Activated CD8-positive, alpha-beta T cell treated with anti-CD3 and anti-CD28 coated beads for 36 hours (primary cell): ENCODE results near the gene C6orf136. TPM values are rescaled to one million over a fixed set of nuclear protein-coding genes. Genes with fewer than 3 reads are reported as not detected.

Experiments used
- ATAC-seq: fragments of 200-7000 bp; cut with Tn5 transposase; one replicate; pipeline ENCODE4 v1.10.0; 2021; ENCODE audit warnings: mild to moderate bottlenecking, moderate library complexity
- CTCF ChIA-PET: fragments of 350-600 bp; sonication (Branson Sonifier 250); formaldehyde crosslinking; loops from one replicate; lab custom pipeline; 2021; ENCODE audit warnings: antibody characterized with exemption; lab: Charles Lee
- POLR2A ChIA-PET: fragments of 350-600 bp; sonication (Branson Sonifier 250); formaldehyde crosslinking; loops from one replicate; lab custom pipeline; 2021; ENCODE audit warnings: antibody characterized with exemption; lab: Charles Lee
- DNase-seq: peaks from one replicate; pipeline ENCODE4 v3.0.0-alpha.2; 2020
- H3K27ac Mint-ChIP-seq: one replicate; pipeline ENCODE4 v1.8.0; 2021; ENCODE audit warnings: mild to moderate bottlenecking, mixed read lengths
- H3K27me3 Mint-ChIP-seq: one replicate; pipeline ENCODE4 v1.8.0; 2021; ENCODE audit warnings: mixed read lengths
- H3K36me3 Mint-ChIP-seq: one replicate; pipeline ENCODE4 v1.8.0; 2021; ENCODE audit warnings: low read depth, mixed read lengths
- H3K4me1 Mint-ChIP-seq: one replicate; pipeline ENCODE4 v1.8.0; 2021; ENCODE audit warnings: low read depth, mixed read lengths
- H3K4me3 Mint-ChIP-seq: one replicate; pipeline ENCODE4 v1.8.0; 2021; ENCODE audit warnings: mild to moderate bottlenecking, moderate library complexity, mixed read lengths
- H3K9me3 Mint-ChIP-seq: one replicate; pipeline ENCODE4 v1.8.0; 2021; ENCODE audit warnings: mixed read lengths
- intact Hi-C: fragments of 100-400 bp; cut with micrococcal nuclease; formaldehyde crosslinking; loops from one replicate; pipeline ENCODE4 v1.10.0; 2022
- total RNA-seq, 2 experiments: library from RNA; stranded (reverse); gene quantifications; one replicate each; pipeline ENCODE4 v1.2.3, GENCODE V29; 2021
- TF ChIP-seq, protein P1 (sequence below): fragments of 200-600 bp; IDR thresholded peaks from one replicate; pipeline ENCODE4 v1.8.0; 2022; ENCODE audit warnings: antibody characterized with exemption, mild to moderate bottlenecking

Gene C6orf136
- total RNA-seq, 2 experiments from 2014 or later = 34.8 to 40.1 TPM

GRCh38 chr6:30679765-30680535, 33.0 kb downstream of the C6orf136 start:
- Mint-ChIP-seq H3K27me3 (no peaks in the 10 kb centered on the region), H3K4me3 (peak overlapping the region; percentile 88), H3K36me3 (peaks cover 82% of the 10 kb centered on the region), H3K9me3 (no peaks in the 10 kb centered on the region), H3K27ac (peak overlapping the region; percentile 95), H3K4me1 (peaks cover 11% of the 10 kb centered on the region)
- CTCF ChIA-PET = interaction anchor here (0.7 to 18.6 kb wide), 18 partner anchors 10 to 411 kb away, joined by 3 to 704 read pairs (median 5); partner anchors contain the start of genes GNL1, MDC1, NRM and TUBB
- TF ChIP-seq, protein P1, sequence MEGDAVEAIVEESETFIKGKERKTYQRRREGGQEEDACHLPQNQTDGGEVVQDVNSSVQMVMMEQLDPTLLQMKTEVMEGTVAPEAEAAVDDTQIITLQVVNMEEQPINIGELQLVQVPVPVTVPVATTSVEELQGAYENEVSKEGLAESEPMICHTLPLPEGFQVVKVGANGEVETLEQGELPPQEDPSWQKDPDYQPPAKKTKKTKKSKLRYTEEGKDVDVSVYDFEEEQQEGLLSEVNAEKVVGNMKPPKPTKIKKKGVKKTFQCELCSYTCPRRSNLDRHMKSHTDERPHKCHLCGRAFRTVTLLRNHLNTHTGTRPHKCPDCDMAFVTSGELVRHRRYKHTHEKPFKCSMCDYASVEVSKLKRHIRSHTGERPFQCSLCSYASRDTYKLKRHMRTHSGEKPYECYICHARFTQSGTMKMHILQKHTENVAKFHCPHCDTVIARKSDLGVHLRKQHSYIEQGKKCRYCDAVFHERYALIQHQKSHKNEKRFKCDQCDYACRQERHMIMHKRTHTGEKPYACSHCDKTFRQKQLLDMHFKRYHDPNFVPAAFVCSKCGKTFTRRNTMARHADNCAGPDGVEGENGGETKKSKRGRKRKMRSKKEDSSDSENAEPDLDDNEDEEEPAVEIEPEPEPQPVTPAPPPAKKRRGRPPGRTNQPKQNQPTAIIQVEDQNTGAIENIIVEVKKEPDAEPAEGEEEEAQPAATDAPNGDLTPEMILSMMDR = no peak
- POLR2A ChIA-PET = interaction anchor here (1.0 to 15.7 kb wide), 8 partner anchors 8 to 66 kb away, joined by 3 to 500 read pairs (median 8); partner anchors contain the start of genes DHX16, MDC1, MRPS18B and TUBB
- intact Hi-C loops = loop anchor here (2.0 to 5.0 kb wide), 3 partner anchors 51 to 132 kb away; partner anchors contain the start of genes MRPS18B and PPP1R10
- no peak for ATAC-seq
- DNase-seq = no peak

GRCh38 chr6:30681766-30682142, 34.8 kb downstream of the C6orf136 start:
- H3K27ac Mint-ChIP-seq = peak overlapping the region; percentile 95
- ATAC-seq (peak; percentile 1), DNase-seq (peak; percentile 45)
- TF ChIP-seq, protein P1 = no peak
- peak overlapping the region; percentile 88 for H3K4me3 Mint-ChIP-seq
- H3K27me3 Mint-ChIP-seq = no peaks in the 10 kb centered on the region
- H3K36me3 Mint-ChIP-seq = peaks cover 87% of the 10 kb centered on the region
- H3K9me3 Mint-ChIP-seq = no peaks in the 10 kb centered on the region
- peaks cover 5% of the 10 kb centered on the region for H3K4me1 Mint-ChIP-seq
- ChIA-PET CTCF (interaction anchor here (1.2 to 18.6 kb wide), 4 partner anchors 9 to 138 kb away, joined by 3 to 704 read pairs (median 7); partner anchors contain the start of genes DHX16, MDC1 and TUBB), POLR2A (interaction anchor here (0.5 to 15.7 kb wide), 12 partner anchors 9 to 133 kb away, joined by 3 to 500 read pairs (median 6); partner anchors contain the start of genes DHX16, IER3, MDC1 and MRPS18B)
- intact Hi-C loops = loop anchor here (1.0 to 5.0 kb wide), 3 partner anchors 36 to 131 kb away; partner anchors contain the start of genes MDC1, MRPS18B and PPP1R10

DNA sequence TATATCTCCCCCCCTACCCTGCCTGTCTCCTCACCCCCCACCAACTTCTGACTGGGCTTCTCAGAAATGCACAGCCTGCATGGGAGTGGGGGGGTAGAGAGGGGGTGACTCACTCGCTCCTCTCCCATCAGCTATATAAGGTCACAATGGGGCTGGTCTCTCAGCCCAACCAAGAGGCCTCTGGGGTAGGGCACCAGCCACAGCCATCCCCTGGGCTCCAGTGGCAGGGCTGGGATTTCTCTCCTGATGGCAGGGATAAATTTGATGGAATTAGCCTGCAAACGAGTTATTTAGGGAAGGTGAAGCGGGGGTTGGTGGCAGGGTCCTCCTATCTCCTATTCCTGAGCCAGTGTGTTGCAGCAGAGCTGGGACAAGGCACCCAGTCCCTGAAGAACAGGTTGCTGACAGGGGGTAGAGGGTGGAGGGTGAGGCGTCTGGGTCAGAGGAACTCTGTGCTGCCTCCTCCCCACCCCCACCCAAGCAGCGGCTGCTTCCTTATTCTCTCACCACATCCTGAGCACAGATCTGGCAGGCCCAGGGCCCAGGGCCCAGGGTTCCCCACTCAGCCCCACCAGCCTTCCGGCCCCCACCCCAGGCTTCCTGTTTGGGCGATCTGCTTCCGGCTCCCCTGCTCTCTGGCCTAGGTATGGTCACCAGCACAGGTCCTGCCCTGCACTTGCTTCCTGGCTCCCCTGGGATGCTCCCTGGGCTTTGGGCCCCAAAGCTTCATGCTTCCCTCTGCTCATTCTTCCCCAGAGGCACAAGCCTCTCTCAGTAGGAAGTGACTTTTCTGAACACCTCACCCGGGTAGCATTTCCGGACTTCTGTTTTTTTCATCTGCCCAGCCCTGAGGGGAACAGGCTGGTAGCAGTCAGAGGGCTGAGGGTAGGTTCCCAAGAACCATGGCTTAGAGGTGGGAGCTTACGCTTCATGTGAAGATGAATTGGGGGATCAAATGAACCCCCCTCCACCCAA, 35.5 kb downstream of the C6orf136 start:
- TF ChIP-seq, protein P1 = no peak
- Mint-ChIP-seq H3K4me1 (peaks cover 5% of the 10 kb centered on the region), H3K36me3 (peaks cover 83% of the 10 kb centered on the region), H3K27ac (peak overlapping the region; percentile 95), H3K27me3 (no peaks in the 10 kb centered on the region), H3K4me3 (peak overlapping the region; percentile 88), H3K9me3 (no peaks in the 10 kb centered on the region)
- intact Hi-C loops = loop anchor here (1.0 to 5.0 kb wide), 3 partner anchors 35 to 130 kb away; partner anchors contain the start of genes MDC1, MRPS18B and PPP1R10
- ATAC-seq (peak; percentile 69), DNase-seq (peak; percentile 95)
- ChIA-PET POLR2A (interaction anchor here (0.6 to 15.7 kb wide), 16 partner anchors 8 to 192 kb away, joined by 3 to 500 read pairs (median 5); partner anchors contain the start of genes IER3, MDC1, NRM and TUBB), CTCF (interaction anchor here (1.2 to 18.6 kb wide), 4 partner anchors 10 to 137 kb away, joined by 3 to 704 read pairs (median 7); partner anchors contain the start of genes DHX16, MDC1 and TUBB)

- ChIA-PET CTCF (interaction anchor here (2.1 to 18.6 kb wide), 2 partner anchors 11 to 46 kb away, joined by 9 to 704 read pairs; partner anchors contain the start of genes DHX16, MDC1 and TUBB), POLR2A (interaction anchor here (0.6 to 15.7 kb wide), 11 partner anchors 9 to 193 kb away, joined by 3 to 500 read pairs (median 5); partner anchors contain the start of genes IER3, MDC1 and TUBB)
- Mint-ChIP-seq H3K27me3 (no peaks in the 10 kb centered on the region), H3K36me3 (peaks cover 88% of the 10 kb centered on the region), H3K27ac (peak overlapping the region; percentile 95), H3K9me3 (no peaks in the 10 kb centered on the region), H3K4me1 (peaks cover 14% of the 10 kb centered on the region), H3K4me3 (peak overlapping the region; percentile 88)
- no peak for ATAC-seq
- DNase-seq = no peak
- intact Hi-C loops = loop anchor here (5.0 kb wide), 2 partner anchors 66 to 129 kb away; partner anchors contain the start of genes MRPS18B and PPP1R10
- TF ChIP-seq, protein P1 = no peak
Observed at GRCh38 chr6:30683183-30683979, 36.4 kb downstream of the C6orf136 start.
